GM21619 (cell line): ENCODE data around the gene TAOK3.
"Not testable (repeated sequence)": the region's sequence is repeated elsewhere in the genome, so short reads cannot be mapped to it uniquely, and the experiment has no call there.

Experiments used
- ATAC-seq: cut with Tn5 transposase; IDR thresholded peaks from one replicate; pipeline ENCODE4 v1.9.1; 2021; ENCODE audit not compliant: unreplicated experiment

TAOK3 gene

DNA sequence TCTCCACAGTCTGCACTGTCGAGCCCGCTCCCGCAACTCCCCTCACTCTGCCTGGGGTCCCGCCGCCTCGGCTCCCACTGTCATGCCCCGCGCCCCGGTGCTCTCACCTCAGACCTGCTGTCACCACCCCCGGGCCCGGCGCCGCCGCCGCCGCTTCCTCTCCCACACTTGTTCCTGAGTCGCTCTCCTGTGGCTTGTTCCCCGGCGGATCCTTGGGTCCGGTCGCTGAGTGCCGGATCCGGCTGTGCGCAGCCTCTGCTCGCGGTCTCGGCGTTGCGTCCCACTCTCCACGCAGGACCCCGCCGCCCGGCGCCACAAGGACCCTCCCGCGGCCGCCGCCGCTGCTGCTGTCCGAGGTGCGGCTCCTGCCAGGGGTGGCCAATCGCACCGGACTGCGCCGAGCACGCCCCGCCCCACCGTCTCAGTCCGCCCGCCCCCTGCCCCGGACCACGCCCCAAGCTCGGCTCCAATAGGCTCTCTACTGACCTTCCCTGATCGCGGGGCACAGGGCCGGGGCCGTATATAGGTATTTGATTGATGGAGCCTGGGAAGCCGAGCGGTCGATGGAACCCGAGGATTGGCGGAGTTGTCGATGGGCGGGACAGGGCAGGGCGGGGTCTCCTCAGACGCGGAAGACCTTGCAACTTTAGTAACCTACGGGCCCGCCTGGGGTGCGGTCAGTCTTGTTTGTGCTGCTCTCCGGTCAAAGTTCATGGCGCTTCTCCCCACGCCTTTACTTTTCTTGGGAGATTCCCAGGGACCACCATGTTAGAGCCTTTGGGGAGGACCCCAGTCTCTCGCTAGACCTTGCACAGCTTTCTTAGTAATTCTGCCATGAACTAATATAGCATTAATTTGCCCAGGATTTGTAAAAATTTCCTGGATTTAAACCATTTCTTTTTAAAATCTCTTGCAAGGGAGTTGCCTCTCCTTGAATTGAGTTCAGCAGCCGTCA is at the start of gene TAOK3:
TSS of gene TAOK3 (minus strand) at position 367 of the 955 bp plus-strand sequence. CDS start 117,340 bp downstream, outside the sequence.
- ATAC-seq, result peak; percentile 71

DNA sequence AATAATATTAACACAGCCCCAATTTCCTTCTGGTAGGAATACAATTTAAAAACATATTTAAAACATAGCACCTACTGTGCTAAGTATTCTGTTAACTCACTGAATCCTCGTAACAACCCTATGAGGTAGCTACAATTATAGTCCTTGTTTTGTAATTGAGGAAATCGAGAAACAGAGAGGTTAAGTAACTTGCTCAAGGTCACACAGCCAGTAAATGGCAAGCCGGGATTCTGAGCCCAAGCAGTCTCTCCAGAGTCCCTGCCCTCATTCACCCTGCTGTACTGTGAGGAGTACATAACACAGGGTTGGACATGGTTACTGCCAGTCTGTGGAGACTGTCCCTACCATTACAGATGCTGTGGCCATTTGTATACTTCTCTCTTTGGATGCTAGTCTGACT is 48.0 kb upstream of the TAOK3 start:
- ATAC-seq, result no peak

DNA sequence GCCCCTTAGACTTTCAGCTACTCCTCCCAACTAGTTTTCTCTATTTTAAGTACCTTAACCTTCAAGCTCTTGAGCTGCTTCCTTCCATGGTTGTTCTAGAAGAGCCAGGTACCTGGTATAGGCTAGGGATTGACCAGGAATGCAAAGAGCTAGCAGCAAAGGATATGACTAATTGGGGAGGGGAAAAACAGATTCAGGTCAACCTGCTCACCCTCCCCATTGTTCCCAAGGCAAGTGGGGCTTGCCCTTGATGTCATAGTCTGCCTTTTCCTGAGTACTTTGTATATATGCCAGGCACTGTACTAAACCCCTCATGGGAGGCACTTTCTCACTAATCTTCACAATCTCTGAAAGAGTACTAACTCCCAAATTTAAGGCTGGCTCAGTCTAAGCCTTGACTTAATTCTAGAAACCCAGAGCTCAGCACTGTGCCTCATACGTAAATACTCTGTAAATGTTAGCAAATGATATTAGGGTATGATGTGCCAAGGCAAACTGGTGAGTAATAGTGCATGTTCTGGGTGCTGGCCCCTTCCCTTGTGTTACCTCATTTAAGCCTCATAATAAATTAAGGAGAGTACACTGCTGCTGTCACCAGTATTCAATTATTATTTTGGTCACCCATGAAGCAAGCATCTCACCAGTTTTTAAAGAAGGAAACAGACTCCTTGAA is 45.8 kb upstream of the TAOK3 start:
- ATAC-seq, result no peak

DNA sequence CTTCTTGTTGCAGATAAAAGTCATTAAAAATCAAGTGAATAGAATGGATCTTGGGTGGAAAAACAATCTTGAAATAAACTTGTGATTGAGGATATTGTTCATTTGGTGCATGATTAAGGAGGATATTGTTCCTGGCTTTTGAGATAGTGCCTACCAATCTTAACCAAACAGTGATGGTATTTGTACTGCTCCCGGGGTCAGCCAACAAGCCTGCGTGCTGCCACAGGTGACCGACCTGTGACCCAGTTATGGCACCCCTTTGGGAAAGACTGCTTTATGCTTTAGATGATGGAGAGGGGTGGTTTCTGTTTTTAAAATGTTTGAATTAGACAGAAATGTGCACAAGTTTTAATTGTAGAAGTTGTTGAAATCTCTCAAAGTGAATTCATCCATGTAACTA is 45.2 kb upstream of the TAOK3 start:
- no peak for ATAC-seq

DNA sequence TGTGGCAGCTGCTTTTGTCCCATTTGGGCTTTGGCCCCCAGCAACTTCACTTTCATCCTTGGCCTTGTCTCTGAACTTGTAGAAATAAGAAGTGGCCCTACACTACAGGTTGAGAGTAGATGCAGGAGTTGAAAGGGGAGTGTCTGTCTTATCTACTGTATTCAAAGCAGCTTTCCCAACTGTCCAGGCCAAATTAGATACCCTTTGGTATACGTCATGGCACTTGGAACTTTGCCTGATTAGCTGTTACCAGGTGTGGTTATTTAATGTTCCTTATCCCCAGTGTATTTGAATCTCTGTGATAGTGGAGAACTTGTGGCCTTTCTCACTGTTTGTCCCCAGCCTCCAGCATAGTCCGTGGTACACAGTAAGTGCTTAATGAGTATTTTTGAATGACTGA is 37.1 kb upstream of the TAOK3 start:
- no peak for ATAC-seq

DNA sequence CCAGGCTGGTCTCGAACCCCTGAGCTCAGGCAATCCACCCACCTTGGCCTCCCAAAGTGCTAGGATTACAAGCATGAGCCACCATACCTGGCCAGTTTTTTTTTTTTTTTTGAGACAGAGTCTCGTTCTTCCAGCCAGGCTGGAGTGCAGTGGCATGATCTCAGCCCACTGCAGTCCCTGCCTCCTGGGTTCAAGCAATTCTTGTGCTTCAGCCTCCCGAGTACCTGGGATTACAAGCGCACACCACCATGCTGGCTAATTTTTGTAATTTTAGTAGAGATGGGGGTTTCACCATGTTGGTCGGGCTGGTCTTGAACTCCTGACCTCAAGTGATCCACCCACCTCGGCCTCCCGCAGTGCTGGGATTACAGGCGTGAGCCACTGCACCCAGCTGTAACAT is 35.5 kb upstream of the TAOK3 start:
- not testable (repeated sequence) for ATAC-seq

DNA sequence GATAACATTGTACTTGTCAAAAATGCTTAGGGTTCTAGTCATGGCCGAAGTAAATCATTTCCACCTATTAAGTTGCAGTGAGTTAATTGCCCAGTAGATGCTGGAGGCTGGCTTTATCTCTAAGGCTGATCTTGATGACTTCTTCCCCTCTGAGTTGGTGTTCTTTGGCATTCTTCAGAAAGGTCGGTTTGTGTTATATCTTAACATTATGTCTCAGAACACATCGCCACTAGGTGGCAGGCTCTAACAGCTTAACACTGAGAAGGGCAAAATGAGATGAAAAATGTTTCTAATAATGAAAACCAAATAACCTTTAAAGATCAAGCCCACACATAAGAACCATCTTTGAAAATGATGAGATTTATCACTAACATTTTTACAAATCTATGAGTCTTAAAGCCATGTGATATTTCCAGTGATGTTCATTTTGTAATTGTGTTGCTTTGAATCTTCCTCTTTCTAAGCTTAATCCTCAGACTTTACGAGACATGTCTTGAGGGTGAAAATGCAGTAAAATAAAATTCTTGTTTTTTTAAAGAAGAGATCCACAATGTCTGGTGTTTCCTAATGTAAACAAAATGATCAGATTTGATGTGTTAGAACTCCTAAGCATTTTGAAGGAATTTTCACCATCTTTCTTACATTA is 32.3 kb upstream of the TAOK3 start:
- peak; percentile 64 for ATAC-seq

DNA sequence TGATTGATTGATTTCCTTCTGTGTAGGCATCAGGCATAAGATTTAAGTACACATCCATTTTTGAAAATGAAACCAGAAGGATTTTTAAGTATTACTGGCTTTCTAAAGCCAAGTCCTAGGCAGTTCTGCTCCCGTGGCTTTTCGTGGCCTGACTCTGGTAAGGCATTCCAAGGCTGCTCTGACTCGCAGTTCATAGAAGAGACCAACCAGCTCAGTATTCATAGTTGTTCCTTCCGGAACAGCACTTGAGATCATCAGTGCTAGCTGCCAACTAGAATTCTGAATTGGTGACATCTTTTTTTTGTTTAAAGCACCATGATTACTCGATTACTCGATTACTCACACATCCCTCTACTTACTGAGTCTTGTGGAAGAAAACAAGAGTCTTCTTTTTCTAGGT is 29.5 kb upstream of the TAOK3 start:
- no peak for ATAC-seq

DNA sequence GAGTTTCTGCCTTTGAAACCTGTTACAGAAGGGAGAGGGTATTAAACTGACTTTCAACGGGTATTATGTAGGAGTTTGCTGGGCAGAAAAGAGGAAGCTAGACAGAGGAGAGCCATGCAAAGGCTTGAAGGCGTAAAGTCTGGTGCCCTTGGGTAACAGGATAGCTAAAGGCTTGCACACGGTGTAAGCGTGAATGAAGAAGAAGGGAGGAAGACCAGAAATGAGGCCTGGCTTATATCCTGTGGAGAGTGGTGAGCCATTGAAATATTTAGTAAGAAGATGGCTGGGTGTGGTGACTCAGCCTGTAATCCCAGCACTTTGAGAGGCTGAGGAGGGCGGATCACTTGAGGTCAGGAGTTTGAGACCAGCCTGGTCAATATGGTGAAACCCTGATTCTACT is 26.2 kb upstream of the TAOK3 start:
- ATAC-seq, result no peak

DNA sequence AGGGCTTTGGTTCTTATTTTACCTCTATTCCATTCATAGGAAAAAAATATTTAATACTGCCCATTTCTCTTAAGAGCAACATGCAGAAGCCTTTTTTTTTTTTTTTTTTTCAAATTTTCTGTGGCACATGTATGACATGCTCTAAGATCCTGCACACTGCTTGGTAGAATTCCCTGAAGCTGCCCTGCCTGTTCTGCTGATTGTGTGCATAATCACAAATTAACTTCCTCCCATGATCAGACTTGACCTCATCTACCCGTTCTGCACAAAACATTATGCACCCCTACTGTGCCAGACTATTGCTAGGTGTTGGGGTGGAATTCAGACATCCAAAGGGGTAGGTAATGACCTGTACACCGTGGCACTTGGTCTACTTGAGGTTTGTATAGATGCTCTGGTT is 25.8 kb upstream of the TAOK3 start:
- no peak for ATAC-seq

DNA sequence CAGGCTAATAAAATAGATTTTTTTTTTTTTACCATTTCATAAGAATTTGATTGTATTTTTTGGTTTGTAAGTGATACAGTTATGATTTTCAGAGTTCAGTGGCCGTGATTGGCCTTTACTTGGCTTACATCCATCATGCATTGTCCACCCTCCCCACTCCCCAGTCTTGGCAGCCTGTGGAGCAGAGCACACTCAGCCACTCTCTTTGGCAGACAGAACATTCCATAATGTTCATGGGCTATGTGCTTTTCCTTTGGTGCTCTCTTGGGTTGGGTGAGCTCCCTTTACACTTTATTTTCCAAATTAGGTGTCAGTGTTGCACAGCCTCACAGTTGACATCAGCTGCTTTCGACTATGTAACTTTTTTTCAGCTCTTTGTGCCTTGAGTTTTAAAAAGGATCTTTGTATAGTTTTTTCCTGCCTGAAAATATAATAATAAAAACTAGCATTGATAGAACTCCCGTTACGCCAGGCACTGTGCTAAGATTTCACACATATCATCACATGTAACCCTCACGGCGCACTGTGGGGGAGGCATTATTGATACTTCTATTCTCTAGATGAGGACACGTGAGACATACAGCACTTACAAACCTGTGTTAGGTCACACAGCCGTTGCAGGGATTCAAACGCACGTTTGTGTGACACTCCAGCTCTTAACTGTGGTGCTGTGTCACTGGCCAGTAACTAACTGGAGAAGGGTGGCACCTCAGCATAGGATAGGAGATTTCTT is 25.2 kb upstream of the TAOK3 start:
- ATAC-seq, result no peak

DNA sequence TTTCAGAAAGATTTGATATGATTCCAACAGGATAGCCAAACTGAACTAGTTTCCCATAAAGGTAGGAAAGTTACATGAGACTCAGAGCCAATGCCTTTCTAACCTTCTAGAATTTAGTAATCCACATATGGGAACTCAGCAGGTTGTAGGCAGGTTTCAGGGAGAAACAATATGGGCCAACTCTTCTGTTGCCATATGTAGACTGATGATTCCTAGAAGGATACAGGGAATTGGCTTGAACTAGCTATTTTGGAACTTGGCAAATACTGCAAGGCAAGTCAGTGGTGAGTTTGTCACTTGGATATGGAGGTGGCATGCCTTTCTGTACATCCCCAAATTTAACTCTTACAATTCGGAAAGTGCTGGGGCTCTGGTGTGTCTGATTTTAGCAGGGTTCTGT is 19.1 kb upstream of the TAOK3 start:
- no peak for ATAC-seq

DNA sequence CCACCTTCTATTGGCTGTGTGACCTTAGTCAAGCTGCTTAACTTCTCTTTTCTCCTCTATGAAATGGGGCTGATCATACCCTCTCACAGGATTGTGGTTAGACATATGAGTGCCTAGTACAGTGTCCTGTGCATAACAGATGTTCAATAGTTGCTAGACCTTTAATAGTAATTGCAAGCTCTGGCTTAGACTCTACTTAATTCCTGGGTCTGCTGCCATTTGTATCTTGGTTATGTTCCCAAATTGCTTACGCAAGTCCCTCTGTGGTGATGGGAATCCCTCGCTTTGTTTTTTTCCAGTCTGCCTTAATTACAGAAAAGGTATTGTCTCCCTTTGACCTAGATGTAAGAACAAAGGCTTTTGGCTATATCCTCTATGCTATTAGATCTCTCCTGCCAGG is 18.7 kb upstream of the TAOK3 start:
- ATAC-seq, result no peak

DNA sequence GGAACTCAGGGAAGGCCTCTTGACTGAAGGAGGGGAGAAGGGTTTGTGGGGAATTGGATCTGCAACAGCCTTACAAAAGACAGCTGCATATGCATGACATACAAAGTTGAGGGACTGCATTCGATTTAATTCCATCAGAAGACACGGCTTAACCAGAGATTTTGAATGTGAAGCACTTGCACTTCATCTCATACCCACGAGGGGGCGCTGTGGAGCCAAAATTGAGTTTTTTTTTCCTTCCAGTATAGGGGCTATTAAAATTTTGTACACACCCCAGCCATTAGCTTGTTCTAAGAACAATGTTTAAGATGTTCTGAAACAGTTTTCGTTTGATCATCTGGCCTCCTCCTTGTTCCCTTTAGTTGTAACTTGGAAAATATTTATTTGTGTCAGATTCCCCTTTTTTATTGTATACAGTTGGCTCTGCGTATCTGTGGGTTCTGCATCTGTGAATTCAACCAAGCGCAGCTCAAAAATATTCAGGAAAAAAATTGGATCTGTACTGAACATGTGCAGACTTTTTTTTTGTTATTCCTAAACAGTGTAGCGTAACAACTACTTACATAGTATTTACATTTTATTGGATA is 5.3 kb upstream of the TAOK3 start:
- no peak for ATAC-seq

DNA sequence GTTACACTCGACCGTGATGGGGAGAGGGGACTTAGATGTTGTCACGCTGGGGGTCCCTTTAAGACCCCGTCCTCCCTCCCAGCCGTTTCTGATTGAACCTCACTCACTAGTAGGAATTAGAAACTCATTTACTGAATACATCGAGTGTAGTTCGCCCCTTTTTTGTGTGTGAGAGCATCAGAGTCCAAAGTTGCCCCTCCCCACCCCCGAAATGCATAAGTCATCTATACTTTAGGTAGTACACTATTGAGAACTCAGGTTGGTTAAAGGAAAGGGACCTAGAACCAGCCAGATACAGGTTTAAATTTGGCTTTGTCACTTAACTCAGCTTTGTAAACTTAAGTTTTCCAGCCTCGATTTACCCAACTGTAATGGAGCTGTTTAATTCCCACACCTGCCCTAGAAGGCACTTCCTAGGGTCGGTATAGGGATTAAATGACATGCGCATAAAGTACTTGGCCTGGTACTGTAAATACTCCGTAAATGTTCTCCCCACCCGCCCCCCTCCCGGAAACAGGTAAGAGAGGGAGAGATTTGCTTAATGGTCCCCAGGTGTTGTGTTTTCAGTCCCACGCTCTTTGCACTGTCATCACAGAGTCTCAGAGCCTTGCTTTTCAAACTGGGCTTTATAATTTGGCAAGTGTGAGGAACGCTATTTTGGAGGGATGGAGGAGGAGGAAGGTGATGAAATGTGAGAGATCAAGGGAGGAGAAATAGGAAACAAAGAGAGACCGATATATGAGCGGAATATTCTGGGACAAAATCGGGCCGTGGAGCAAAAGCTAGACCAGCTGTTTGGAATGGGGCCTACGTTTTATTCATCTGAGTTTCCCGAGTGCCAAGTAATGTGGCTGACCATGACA is 4.5 kb upstream of the TAOK3 start:
- ATAC-seq, result no peak

DNA sequence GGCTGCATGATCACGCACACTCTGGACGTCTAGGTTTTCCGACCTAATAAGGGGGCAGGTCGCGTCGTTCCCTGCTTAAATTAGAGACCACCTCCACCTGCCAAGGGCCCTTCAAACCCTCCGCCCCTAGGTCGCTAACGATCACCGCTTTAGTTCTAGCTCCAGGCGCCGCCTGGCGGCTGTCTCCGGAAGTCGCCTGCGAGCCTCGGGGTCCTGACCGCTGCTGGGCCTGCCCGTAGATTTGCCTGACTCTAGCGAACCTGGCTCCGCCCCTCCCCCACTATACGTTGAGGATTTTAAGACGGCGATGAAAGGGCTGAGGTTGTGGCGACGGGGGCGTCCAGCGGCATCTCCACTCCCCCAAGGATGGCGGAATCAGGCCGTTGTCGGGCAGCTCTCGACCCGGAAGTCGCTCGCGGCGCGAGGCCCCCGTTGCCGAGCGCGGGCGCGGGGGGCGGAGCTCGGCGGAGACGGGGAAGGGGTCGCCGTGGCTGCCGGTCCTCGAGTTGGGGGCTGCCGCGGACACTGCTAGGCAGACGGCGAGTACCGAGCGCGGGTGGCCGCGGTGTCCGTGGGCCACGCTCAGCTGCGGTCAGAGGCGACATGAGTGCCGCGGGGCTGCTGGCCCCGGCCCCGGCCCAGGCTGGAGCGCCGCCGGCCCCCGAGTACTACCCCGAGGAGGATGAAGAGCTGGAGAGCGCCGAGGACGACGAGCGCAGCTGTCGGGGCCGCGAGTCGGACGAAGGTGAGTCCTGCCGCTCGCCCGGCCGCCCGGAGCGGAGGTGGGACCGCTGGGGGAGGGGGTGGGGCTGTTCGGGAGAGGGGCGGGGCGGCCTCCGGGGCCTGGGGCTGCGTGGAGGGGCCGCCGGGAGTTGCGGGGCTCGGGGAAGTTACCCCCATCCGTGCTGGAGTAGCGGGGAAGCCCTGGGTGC is 3.6 kb upstream of the TAOK3 start, which contains the start of gene SUDS3:
TSS of gene SUDS3 (plus strand) at position 467 of the 932 bp plus-strand sequence. CDS start at position 604, 137 bp downstream.
- ATAC-seq, result no peak

DNA sequence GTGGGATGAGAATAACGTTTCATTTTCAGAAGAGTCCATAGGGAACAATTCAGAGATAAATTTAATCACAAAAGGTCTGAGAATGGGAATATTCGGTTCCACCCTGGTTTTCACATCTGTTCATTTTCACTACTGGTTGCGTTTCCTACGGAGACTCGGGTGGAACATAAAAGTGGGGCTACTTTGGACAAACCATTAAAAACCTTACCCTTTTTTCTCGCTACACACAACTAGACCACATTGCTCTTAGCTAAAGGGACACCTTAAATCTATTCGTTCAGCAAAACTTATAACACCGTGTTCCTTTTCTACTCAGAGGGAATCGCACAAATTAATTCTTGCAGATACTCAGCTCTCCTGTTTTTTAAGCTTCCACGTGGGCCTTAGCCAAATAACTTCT is 2.6 kb upstream of the TAOK3 start:
- no peak for ATAC-seq

DNA sequence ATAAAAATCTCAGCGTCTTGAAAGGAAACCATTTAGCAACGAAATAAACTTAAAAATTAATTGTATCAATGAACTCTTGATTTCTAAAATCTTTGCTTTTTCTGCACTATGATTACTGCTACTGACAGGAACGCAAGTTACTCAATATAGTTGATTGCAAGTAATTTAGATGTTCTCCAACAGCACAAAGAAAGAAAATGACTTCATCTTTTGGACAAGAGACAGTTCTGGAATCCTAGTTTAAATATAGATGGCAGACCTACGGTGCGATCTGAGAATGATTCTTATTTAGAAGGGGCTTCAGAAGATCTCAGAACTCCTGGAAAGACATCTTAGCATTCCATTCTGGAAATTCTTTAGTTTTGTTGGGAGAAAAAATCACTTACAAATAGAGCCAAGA is 2.2 kb upstream of the TAOK3 start:
- no peak for ATAC-seq
